ENCODE data around the gene TBC1D25. TPM values are rescaled to one million over a fixed set of nuclear protein-coding genes. Genes with fewer than 3 reads are reported as not detected.
"Not testable (repeated sequence)": the region's sequence is repeated elsewhere in the genome, so short reads cannot be mapped to it uniquely, and the experiment has no call there.

TBC1D25 gene
- polyA plus RNA-seq, 3 donors from 2014 or later, result 20.0 to 34.9 (median 30.6) TPM

DNA sequence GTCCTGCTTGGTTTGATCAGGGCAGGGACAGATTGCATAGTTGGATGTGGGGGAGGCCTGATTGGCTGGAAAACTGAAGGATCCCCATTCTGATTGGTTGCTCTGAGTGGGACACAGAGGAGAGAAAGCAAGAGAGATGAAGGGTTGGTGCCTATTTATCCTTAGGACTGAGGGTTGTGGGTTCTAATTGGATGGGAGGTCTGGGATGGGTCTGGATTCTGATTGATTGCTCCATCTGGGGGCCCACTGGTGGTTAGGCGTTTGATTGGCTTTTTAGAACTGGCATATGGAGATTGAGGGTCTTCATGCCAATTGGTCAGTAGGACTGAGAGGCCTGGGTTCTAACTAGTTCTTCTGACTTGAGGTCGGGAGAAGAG lies 18.6 kb upstream of the TBC1D25 start:
- Mint-ChIP-seq H3K27me3 (ENCODE audit: low read depth in 3 of 3) (peaks cover 0 to 3% (median 3%) of the 10 kb centered on the region in 3 donors), H3K4me1 (peaks cover 20 to 25% of the 10 kb centered on the region in 2 donors), H3K4me3 (peak overlapping the region; percentile 86 to 93 (median 91)), H3K27ac (peak overlapping the region; percentile 87 to 95 (median 94)), H3K9me3 (no peaks in the 10 kb centered on the region), H3K36me3 (peaks cover 0 to 4% (median 0%) of the 10 kb centered on the region in 3 donors)
- DNase-seq, result no peak

DNA sequence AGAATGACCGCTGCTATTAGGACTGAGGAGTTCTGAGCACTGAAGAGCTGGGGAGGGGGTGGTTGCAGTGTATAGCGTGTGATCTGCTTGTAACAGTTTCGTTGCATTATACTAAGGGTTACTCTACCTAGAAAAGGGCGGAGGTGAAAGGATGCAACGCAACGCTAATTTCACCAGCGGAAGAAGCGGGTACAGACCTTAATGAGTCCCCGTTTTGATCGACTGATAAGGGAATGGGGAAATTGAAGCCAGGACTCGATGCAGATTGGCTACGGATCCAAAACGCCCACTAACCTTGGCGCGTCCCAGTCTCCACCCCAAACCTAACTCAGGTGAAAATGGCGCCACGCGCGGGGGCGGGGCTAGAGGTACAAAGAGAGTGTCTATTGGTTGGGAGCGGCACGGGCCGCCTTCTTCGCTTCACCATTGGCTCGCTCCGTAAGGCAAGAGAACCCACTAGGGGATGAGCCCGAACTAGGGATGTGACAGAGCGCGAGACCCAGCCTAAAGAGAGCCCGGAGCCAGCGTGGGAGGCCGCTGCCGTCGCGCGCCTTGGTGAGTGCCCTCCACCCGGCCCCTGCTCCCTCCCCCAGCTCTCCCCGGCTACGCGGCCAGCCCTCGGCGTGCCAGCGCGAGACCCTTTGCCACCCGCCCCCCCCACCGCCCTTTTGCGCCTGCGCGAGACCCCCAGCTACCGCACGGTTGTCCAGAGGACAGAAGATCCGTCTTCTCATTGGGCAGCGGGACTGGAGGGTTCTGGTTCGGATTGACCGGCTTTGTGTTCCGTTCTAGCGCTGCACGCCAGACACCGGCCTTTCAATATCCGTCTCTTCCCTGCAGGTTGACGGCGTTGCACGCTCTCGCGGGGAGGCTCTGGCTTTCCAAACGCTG lies 17.9 kb upstream of the TBC1D25 start, which contains the start of gene EBP:
Gene EBP (plus strand): TSS at position 456 of the 891 bp plus-strand sequence. CDS start 1,964 bp downstream, outside the sequence.
- Mint-ChIP-seq H3K27me3 (ENCODE audit: low read depth in 3 of 3) (peaks cover 0 to 3% (median 3%) of the 10 kb centered on the region in 3 donors), H3K36me3 (peaks cover 2 to 6% (median 3%) of the 10 kb centered on the region in 3 donors), H3K9me3 (no peaks in the 10 kb centered on the region), H3K4me1 (peaks cover 23 to 26% of the 10 kb centered on the region in 2 donors), H3K27ac (peak within 1 kb of the TSS; percentile 87 to 95 (median 94)), H3K4me3 (peak within 1 kb of the TSS; percentile 86 to 93 (median 91))
- DNase-seq, result peak; percentile 91 to 94 (median 91)

DNA sequence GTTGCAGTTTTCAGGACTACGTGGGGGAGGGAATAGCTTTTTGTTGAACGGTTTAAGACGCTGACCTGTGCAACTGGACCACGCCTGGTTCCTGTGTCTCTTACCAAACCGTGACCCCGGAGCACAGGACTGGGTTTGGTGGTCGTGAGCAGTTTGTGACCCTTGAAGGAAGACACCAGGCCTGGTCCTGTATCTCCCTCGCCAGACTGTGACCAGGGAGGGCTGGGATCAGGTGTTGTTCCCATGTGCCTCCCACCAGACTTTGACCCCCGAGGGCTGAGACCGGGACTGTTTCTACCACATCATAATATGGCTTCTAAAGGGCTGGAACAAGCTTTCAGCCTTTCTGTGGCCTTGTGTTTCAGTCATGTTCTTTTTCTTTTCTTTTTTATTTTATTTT lies 17.2 kb upstream of the TBC1D25 start:
- H3K27me3 Mint-ChIP-seq (ENCODE audit: low read depth in 3 of 3), result peaks cover 0 to 3% (median 3%) of the 10 kb centered on the region in 3 donors
- DNase-seq, result no peak

DNA sequence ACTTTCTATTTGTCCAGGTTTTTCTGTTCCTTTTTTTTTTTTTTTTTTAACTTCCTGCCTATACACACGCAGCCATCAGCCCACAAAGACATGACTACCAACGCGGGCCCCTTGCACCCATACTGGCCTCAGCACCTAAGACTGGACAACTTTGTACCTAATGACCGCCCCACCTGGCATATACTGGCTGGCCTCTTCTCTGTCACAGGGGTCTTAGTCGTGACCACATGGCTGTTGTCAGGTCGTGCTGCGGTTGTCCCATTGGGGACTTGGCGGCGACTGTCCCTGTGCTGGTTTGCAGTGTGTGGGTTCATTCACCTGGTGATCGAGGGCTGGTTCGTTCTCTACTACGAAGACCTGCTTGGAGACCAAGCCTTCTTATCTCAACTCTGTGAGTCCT lies 15.8 kb upstream of the TBC1D25 start:
- Mint-ChIP-seq H3K9me3 (no peaks in the 10 kb centered on the region), H3K27ac (peak overlapping the region in 5 of 6 donors; percentile 7 to 85 (median 55)), H3K4me3 (peak overlapping the region; percentile 46 to 71 (median 60)), H3K27me3 (ENCODE audit: low read depth in 3 of 3) (peaks cover 0 to 3% (median 3%) of the 10 kb centered on the region in 3 donors), H3K36me3 (peaks cover 7 to 10% (median 8%) of the 10 kb centered on the region in 3 donors), H3K4me1 (peaks cover 26 to 28% of the 10 kb centered on the region in 2 donors)
- no peak for DNase-seq

More for the DNA sequence above, 17.2 kb upstream of the TBC1D25 start:
- H3K27ac Mint-ChIP-seq, result peak overlapping the region; percentile 87 to 95 (median 94)
- H3K4me1 Mint-ChIP-seq, result peaks cover 26% of the 10 kb centered on the region in 2 donors
- no peaks in the 10 kb centered on the region for H3K9me3 Mint-ChIP-seq
- peaks cover 5 to 8% (median 5%) of the 10 kb centered on the region in 3 donors for H3K36me3 Mint-ChIP-seq
- peak overlapping the region; percentile 86 to 93 (median 91) for H3K4me3 Mint-ChIP-seq

DNA sequence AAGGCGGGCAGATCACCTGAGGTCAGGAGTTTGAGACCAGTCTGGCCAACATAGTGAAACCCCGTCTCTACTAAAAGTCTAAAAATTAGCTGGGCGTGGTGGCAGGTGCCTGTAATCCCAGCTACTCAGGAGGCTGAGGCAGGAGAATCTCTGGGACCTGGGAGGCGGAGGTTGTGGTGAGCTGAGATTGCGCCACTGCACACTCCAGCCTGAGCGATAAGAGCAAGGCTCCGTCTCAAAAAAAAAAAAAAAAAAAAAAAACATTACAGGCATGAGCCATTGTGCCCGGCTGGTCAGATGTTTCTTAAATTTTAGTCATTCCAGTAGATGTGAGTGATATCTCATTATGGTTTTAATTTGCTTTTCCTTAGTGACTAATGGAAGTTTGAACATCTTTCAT lies 13.7 kb upstream of the TBC1D25 start:
- not testable (repeated sequence) for H3K27ac Mint-ChIP-seq; H3K27me3 Mint-ChIP-seq (ENCODE audit: low read depth in 3 of 3); DNase-seq; H3K4me3 Mint-ChIP-seq; H3K9me3 Mint-ChIP-seq
- Mint-ChIP-seq H3K36me3 (peaks cover 8 to 11% (median 8%) of the 10 kb centered on the region in 3 donors), H3K4me1 (peaks cover 19 to 24% of the 10 kb centered on the region in 2 donors)

DNA sequence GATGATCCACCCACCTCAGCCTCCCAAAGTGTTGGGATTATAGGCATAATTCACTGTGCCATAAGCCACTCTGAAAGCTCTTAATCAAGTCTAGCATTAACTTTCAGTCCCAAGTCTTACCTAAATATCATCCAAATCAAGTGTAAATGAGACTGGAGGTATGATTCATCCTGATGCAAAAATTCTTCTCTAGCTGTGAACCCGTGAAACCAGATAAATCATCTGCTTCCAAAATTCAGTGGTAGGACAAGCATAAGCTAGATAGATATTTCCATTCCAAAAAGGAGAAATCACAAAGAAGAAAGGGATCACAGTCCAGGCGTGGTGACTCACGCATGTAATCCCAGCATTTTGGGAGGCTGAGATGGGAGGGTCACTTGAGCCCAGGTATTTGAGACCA lies 8.8 kb upstream of the TBC1D25 start:
- Mint-ChIP-seq H3K9me3 (no peaks in the 10 kb centered on the region), H3K27me3 (ENCODE audit: low read depth in 3 of 3) (peaks cover 0 to 3% (median 0%) of the 10 kb centered on the region in 3 donors), H3K4me3 (no peak overlapping the region), H3K36me3 (peaks cover 8 to 11% (median 11%) of the 10 kb centered on the region in 3 donors), H3K4me1 (peaks cover 24 to 30% of the 10 kb centered on the region in 2 donors), H3K27ac (peak overlapping the region; percentile 36 to 97 (median 61))
- no peak for DNase-seq

DNA sequence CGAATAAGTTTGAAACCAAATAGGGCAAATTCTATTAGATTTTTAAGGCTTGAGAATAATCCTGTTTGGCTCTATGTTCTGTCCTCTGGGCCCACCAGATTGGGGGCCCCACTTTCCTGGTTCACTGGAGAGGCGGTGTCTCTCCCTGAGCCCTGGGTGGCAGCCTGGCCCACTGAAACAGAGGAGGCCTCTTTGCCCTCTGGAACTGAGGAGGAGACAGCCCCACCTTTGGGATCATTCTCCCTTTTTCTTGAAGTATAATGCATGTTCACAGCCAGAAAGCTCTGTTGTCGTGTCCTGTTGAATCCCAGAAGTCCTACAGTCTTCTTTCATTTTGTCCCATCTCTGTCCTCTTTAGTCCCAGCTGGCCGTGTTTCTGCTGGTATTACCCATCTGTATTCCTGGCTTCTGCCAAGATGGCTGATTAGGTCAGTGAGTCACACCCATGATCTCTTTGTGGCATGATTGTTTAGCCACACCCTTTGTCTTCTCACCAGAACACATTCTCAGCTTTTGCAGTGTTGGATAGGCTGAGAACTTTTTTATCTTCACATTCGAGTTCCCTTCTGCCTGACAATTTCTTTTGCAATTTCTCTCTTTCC lies 8.1 kb upstream of the TBC1D25 start:
- Mint-ChIP-seq H3K4me1 (peaks cover 25 to 27% of the 10 kb centered on the region in 2 donors), H3K9me3 (no peaks in the 10 kb centered on the region), H3K27ac (peak overlapping the region; percentile 90 to 98 (median 97)), H3K27me3 (ENCODE audit: low read depth in 3 of 3) (peaks cover 0 to 3% (median 0%) of the 10 kb centered on the region in 3 donors), H3K36me3 (peaks cover 7 to 10% (median 10%) of the 10 kb centered on the region in 3 donors), H3K4me3 (peak overlapping the region; percentile 23 to 89 (median 74))
- DNase-seq, result peak in 2 of 3 donors; percentile 40 to 53

DNA sequence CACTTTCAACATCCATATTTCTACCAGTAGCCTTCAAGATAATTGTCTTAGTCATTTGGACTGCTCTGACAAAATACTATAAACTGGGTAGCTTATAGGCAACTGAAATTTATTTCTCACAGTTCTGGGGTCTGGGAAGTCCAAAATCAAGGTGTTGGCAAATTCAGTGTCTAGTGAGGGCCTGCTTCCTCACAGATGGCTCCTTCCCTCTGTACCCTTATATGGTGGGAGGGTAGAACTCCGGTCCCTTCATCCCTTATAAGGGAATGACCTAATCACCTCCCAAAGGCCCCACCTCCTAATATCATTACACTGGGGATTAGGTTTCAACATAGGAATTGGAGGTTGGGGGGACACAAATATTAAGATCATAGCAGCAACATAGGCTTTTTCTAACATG lies 7.4 kb upstream of the TBC1D25 start:
- H3K9me3 Mint-ChIP-seq, result no peaks in the 10 kb centered on the region
- H3K4me1 Mint-ChIP-seq, result peaks cover 23 to 24% of the 10 kb centered on the region in 2 donors
- no peak for DNase-seq
- peak overlapping the region in 3 of 5 donors; percentile 13 to 89 (median 76) for H3K4me3 Mint-ChIP-seq
- H3K27ac Mint-ChIP-seq, result peak overlapping the region; percentile 90 to 98 (median 97)
- peaks cover 0 to 3% (median 0%) of the 10 kb centered on the region in 3 donors for H3K27me3 Mint-ChIP-seq (ENCODE audit: low read depth in 3 of 3)
- H3K36me3 Mint-ChIP-seq, result peaks cover 3 to 6% (median 6%) of the 10 kb centered on the region in 3 donors

DNA sequence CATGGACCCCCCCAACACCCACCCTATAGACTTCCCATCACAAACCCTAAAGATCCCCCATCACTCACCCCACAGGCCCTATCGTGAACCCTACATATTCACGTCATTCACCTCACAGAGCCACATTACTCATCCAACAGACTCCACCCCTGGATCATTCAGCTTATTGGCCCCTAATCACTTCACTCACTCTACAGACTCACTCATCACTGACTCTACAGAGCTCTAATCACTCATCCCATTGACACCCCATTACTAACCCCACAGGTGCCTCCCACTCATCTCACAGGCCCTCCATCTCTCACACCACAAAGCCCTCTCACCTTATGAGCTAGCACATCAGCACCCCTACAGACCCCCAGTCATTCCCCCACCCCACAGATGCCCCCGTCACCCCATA lies 6.3 kb upstream of the TBC1D25 start:
- Mint-ChIP-seq H3K27ac (peak overlapping the region in 5 of 6 donors; percentile 4 to 98 (median 97)), H3K4me1 (peaks cover 23 to 24% of the 10 kb centered on the region in 2 donors), H3K27me3 (ENCODE audit: low read depth in 3 of 3) (peaks cover 0 to 3% (median under 1%) of the 10 kb centered on the region in 3 donors), H3K36me3 (peaks cover 3 to 6% (median 6%) of the 10 kb centered on the region in 3 donors), H3K9me3 (no peaks in the 10 kb centered on the region), H3K4me3 (no peak overlapping the region)
- no peak for DNase-seq

DNA sequence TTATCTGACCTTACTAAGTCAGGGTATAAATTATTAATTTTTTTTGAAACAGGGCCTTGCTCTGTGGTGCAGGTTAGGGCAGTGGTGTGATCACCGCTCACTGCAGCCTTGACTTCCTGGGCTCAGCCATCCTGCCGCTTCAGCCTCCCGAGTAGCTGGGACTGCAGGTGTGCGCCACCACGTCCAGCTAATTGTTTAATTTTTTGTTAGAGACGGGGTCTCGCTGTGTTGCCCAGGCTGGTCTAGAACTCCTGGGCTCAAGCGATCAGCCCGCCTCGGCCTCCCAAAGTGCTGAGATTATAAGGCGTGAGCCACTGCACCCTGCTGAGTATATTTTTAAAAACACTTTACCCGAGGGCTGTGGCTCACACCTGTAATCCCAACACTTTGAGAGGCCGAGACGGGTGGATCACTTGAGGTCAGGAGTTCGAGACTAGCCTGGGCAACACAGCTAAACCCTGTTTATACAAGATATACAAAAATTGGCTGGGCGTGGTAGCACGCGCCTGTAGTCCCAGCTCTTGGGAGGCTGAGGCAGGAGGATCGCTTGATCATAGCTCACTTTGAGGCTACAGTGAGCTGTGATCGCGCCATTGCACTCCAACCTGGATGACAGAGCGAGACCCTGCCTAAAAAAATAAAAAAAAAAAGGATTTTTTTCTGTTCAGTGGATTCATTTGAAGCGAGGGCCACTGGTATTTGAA lies 721 bp upstream of the TBC1D25 start:
- peaks cover 4 to 8% (median 6%) of the 10 kb centered on the region in 3 donors for H3K27me3 Mint-ChIP-seq (ENCODE audit: low read depth in 3 of 3)
- H3K27ac Mint-ChIP-seq, result peak overlapping the region; percentile 88 to 98 (median 94)
- no peaks in the 10 kb centered on the region for H3K9me3 Mint-ChIP-seq
- no peak for DNase-seq
- H3K4me3 Mint-ChIP-seq, result peak overlapping the region; percentile 80 to 92 (median 90)
- H3K4me1 Mint-ChIP-seq, result peaks cover 17 to 25% of the 10 kb centered on the region in 2 donors
- peaks cover under 1% of the 10 kb centered on the region in 3 donors for H3K36me3 Mint-ChIP-seq

DNA sequence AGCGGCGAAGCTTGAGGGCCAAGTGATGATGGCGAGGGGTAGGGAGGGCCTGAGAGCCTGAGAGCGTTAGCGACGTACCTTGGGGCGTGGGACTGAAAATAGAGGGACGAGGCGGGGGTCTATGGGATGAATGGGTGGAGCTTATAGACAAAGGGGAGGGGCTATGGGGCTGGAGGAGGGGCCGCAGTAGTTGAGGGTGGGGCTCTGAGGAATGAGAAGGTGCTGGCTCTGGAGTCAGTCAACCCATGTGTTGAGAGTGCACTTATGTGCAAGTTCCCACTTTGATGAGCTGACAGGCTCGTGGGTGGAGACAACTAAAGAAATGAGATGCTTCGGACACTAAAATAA lies 488 bp downstream of the TBC1D25 start:
- H3K4me1 Mint-ChIP-seq, result peaks cover 17 to 25% of the 10 kb centered on the region in 2 donors
- DNase-seq, result peak in 1 of 3 donors; percentile 59
- no peaks in the 10 kb centered on the region for H3K9me3 Mint-ChIP-seq
- H3K4me3 Mint-ChIP-seq, result peak overlapping the region; percentile 84 to 92 (median 90)
- peaks cover 4 to 8% (median 6%) of the 10 kb centered on the region in 3 donors for H3K27me3 Mint-ChIP-seq (ENCODE audit: low read depth in 3 of 3)
- H3K36me3 Mint-ChIP-seq, result peaks cover 3 to 4% (median 3%) of the 10 kb centered on the region in 3 donors
- peak overlapping the region; percentile 88 to 98 (median 94) for H3K27ac Mint-ChIP-seq

DNA sequence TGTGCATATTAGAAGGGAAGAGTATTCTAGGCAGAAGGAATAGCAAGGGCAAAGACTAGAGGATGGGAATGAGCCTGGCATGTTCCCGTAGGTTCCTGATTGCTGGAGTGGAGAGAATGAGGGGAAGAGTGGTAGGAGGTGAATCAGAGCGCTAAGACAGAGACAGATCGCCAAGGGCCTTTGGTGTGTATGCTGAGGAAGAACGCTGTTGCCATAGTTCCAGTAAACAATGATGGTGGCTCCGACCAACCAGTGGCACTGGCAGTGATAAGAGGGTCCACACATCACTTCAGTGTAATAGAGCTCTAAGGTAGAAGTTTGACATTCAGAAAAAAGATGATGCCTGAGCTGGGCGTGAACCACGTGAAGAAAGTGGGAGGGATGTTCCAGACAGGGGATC lies 966 bp downstream of the TBC1D25 start:
- peaks cover 4 to 8% (median 6%) of the 10 kb centered on the region in 3 donors for H3K27me3 Mint-ChIP-seq (ENCODE audit: low read depth in 3 of 3)
- peak overlapping the region; percentile 84 to 92 (median 90) for H3K4me3 Mint-ChIP-seq
- H3K36me3 Mint-ChIP-seq, result peaks cover 3 to 4% (median 3%) of the 10 kb centered on the region in 3 donors
- peaks cover 17 to 23% of the 10 kb centered on the region in 2 donors for H3K4me1 Mint-ChIP-seq
- peak overlapping the region; percentile 88 to 98 (median 94) for H3K27ac Mint-ChIP-seq
- H3K9me3 Mint-ChIP-seq, result no peaks in the 10 kb centered on the region
- DNase-seq, result no peak
